ENCODE results near the gene TMEM144.
A peak's percentile ranks its signal among the peaks of the same experiment; 100 is the strongest.

The TMEM144 gene

DNA sequence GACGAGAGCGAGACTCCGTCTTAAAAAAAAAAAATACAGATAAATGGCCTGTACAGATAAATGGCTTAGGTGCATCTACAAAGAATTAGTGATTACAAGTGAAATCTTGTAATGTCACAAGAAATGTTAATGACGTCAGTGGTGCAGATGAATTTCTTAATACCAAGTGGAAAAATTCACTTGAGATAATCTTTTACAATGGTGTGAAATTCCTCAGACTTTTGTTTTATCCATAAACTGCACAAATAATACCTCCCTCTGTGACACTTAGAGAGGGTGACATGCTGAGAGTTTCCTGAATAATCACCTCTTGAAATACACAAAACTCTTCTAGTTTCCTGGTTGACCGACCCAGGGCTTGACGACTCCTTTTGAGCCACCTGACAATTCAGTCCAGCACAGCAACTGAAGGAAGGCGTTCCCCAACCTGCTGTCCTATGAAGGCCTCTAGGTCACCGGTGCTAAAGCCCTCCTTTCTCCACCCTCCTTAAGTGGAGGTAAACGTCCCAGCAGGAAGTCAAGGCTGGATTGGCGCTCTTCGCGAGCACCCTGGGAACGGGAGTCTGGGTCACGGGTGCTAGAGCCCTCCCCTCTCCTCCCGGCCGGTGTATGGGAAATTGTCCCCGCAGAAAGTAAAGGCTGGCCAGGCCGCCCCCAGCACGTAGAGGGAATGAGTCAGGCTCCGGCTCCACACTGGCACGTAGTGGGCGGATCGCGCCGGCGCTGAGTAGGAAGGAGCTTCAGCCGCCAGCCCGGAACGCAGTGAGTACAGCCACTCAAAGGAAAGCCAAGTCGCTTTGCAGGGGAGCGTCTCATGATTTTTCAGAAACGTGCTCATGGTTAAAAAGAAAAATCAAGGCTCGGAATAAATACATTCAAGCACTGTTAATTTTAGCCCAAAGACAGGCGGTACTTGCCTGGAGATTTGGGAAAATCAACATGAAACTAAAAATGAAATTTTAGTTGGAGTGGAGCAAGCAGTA, at the start of gene TMEM144:
TMEM144 (plus strand) TSS at position 662 of the 983 bp plus-strand sequence. CDS start 2,182 bp downstream, outside the sequence.
- peak; percentile 80 for DNase-seq

GRCh38 chr4:158161551-158162354, 48.5 kb upstream of the TMEM144 start:
- DNase-seq, result peak; percentile 85

GRCh38 chr4:158162631-158163030, 47.7 kb upstream of the TMEM144 start:
- no peak for DNase-seq

DNA sequence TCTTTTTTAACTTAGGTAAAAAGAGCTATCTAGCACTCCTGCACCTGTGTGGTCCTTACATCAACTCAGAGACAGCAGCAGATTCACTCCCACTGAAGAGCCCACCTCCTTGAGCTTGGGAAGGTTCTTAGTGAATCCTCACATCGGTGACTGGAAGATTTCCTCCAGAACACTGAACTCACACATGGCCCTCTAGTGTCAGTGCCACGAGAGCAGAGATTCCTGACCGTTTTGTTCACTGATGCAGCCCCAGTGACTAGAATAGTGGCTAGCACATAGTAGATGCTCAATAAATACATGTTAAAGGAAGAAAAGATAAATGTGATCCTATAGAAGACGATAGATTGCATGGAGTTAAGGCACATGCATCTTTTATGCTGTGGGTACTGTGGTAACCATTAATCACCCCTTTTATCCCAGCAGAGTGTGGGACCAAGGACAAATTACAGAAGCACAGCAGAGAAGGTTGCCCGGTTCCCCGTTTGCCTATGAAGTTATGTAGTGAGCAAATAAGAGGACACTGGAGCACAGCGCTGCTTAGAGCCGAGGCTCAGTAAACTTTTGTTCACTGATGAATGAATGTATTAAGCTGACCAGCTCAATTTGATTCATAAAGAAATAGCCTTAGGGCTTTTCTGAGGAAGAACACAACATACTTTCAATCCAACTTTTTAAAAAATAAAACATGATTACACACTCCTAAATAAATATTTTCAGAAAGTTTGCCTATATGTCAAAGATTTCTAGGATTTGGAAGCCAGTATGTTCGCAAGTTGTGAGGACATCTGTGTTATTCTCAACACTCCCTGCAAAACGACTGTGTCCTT, 46.1 kb upstream of the TMEM144 start:
- no peak for DNase-seq

DNA sequence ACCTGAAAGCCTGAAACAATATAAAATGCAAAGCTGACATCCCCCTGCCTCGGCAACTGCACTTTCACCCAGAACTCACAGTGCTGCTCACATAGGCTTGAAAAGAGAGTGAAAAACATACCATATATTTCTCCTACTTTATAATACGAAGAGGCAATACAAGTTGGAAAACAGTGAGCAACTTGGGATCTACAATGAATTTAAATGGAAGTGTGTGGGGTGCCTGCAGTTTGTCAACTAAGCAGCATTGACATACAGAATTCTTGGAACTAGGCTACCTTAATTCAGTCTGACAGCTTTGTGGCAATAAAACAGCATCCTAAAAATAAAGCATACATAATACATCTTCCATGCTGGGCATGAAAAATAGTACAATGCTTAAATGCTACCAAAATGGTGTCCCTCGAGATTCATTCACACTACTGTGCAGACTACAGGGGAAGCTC, 45.5 kb upstream of the TMEM144 start:
- DNase-seq, result no peak

DNA sequence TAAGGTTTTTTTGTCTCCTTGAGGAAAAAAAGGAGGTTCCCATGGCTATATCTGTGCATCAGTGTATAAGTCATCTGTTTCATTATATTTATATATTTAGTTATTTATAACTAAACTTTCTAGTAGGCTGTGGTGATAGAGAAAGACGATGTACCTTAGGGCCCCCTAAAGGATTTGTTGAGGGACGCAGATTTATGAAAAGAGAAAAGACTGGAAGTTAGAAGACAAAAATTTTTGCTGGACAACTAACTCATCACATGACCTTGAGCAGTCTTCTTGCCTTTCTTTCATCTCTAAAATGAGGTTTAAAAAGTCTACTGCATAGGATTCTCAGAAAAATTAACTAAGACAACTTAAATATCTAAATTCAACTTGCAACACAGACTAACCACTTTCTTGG, 43.6 kb upstream of the TMEM144 start:
- DNase-seq, result no peak

GRCh38 chr4:158168606-158169005, 41.7 kb upstream of the TMEM144 start:
- DNase-seq, result no peak

- no peak for DNase-seq
Measured at GRCh38 chr4:158169506-158169905, 40.8 kb upstream of the TMEM144 start.

GRCh38 chr4:158169931-158170690, 40.2 kb upstream of the TMEM144 start:
- DNase-seq, result peak; percentile 49

DNA sequence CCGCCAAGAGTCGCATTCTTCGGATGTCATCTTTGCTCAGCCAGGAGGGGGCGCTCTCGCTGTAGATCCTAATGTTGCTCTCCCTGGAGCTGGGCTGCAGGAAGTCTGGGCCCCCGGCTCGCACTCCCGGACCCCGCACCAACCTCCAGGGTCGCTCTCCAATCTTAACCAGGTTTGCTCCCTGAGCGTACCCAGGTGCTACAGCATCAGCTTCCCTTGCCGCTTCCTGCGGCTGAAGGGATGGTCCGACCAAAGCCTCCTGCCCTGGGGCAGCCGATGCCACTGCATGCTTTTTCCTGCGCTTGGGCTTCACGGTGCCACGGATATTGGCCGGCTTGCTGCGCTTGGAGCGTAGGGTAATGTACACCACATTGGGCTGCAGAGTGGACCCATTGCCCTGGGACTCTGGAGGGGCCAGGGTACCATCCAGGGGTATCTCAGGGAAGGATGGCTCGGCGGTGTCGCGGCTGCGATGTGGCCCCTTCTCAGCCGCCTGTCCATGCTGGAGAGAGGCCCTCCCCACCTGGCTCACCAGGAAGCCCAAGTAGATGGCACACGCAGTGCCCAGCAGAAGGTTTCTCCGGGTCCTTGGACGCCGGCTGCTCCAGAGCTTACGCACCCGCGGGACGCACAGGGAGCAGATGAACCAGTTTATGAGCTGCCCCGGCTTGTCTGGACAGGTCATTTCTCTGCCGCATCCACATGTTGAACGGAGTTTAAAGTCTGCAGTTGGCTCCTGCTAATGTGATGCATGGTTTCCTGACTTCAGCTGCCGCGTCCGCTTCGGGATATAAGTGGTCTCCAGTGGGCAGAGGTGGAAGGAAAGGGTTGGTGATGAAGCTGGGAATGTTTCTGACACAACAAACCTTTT, 39.4 kb upstream of the TMEM144 start:
- no peak for DNase-seq

DNA sequence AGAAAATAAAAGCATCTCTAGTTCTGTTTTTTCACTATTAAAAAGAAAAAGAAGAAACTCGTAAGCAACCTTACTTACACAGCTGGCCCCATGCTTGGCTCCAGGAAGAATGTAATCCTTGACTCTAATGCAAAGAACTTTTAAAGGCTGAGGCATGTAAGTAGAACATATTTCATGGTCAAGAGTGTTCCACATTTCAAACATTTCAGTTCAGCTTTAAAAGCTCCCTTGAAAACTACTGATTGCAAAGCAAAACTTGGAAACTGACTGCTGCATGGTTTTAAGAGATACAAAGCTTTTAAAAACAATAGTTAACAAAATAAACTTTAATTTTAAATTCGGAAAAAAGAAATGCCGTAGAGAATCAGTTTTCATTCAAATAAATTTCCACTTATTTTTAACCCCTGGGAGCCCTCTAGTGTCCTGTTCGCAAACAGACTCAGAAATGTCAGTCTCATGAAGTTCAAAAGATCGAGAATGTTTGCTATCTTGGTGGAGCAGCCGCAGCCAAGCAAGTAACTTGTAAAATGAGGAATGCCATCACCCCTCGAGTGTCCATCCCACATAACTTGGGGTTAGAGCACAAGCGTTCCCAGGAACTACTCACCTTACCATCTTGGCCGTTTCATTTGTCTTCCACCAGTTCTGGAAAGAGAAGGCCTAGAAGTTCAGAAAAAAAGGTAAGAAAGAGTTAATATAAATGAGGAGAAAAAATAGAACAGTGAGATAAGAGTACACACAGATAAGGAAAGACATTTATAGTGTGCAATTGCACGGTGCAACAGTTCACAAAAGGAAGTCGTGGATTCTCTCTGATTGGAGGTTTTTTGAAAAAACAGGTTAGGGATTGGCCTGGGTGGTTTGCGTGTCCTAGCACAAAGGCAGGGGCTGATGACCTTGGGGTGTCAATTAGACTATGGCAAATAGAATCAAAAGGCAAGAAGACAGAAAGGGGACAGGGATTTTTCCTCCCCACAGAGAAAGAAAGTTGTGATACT, 37.7 kb upstream of the TMEM144 start, which contains the start of gene GASK1B:
GASK1B (minus strand) TSS at position 765 of the 998 bp plus-strand sequence. CDS start 1,650 bp downstream, outside the sequence.
- DNase-seq, result peak; percentile 52

GRCh38 chr4:158176108-158176507, 34.2 kb upstream of the TMEM144 start:
- no peak for DNase-seq

GRCh38 chr4:158176776-158177175, 33.5 kb upstream of the TMEM144 start:
- DNase-seq, result no peak

GRCh38 chr4:158179465-158179864, 30.8 kb upstream of the TMEM144 start:
- DNase-seq, result no peak

DNA sequence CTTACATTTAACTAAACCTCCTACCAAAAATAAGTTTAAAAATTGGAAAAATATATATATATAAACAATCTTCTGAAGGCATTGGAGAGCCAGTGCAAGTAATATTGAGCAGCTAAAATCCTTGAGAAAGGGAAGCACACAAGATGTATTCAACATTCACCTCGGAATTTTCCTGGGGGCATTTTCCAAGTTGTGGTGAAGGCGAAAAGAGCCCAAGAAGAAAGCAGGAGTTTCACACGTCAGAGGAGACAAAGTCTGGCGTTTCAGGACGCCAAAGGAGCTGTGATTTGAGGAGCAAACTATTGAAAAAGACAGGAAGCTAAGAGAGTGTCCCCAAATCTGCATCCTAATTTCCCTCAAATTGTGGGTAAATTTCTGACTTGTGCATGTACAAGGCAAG, 28.4 kb upstream of the TMEM144 start:
- DNase-seq, result no peak

DNA sequence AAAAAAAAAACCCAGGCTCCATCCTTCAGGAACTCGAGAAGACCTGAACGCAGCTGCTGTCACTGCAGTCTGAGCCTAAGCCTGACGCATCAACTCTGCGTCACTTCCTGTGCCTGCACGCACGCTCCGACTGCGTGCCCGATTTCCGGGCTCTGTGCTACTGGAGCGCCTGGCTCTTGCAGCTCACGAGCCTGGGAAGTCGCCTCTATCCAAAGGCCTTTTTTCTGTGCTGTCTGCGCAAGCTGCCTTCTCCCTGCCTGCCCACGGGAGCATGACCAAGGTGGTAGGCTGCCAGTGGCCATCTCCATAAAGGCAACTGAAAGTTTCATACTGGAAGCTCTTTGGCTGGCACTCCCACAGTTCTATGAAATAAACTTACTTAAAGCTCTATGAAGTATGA, 27.6 kb upstream of the TMEM144 start:
- no peak for DNase-seq

DNA sequence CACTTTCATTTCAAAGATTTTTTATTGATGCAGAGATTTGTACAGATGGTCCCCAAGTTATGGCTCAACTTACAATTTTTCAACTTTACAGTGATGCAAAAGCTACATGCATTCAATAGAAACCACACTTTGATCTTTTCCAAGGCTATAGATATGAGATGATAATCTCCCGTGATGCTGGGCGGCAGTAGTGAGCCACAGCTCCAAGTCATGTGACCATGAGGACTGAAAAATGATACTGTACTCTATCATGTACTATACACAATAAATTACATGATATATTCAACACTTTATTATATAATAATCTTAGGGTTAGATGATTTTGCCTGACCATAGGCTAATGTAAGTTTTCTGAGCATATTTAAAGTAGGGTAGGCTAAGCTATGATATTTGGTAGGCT, 23.5 kb upstream of the TMEM144 start:
- no peak for DNase-seq

- peak; percentile 30 for DNase-seq
Measured at GRCh38 chr4:158189422-158189821, 20.9 kb upstream of the TMEM144 start.

DNA sequence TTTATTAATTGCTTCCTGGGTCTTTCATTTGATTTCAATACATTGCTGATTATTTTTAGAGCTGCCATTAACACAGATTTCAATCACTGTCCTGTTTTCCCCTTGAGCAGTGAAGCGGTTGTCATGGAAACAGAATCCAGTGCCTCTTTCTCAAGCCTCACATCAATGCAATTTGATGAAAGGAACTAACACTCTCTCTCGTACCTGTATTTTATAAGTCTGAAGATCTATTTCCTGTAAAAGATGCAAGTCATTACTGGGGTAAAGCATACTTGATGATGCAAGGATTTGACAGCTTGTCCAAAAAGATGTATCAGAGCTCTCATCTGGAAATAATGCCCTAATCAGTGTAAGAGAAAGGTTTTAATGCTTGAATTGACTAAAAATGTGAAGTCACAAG, 19.6 kb upstream of the TMEM144 start:
- no peak for DNase-seq
